Measurements from ENCODE around the gene MELTF. TPM values are rescaled to one million over a fixed set of nuclear protein-coding genes. Genes with fewer than 3 reads are reported as not detected.

MELTF gene
- total and polyA plus RNA-seq, 2 donors from 2014 or later, result 6.1 to 8.7 TPM

DNA sequence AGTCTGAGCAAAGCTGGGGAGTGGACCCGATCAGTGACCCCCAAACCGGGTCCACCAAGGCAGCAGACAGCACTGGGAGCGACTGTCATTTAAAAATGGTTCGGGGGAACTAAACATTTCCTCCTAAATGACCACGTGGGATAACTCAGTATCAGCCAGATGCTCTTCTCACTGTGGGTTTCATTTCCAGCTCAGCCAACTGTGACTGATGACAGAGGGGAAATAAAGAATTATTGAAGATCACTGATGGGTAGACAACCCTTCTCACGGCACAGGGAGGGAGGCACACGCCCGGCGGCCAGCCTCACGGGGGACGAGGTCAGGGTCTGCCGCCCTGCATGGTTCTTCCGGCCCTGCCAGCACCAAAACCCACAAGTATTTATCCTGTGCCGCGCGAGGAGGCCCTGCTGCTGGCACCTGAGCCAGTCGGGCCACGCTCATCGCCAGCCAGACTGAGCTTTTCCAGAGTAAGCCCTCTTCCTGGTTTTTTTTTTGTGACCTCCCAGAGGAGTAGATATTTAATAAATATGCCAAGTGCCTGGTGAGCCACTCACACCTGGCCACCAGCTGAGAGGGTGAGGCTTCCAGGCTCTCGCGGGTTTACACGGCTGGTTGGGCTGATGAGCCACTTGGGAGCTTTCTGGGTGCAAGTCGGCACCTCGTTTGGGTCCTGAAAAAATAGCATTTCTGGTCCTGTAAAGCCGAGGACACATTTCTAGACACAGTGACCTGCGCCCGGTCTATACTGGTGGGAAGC lies 6.2 kb downstream of the MELTF start:
- DNase-seq, result peak in 4 of 5 donors; percentile 50 to 81 (median 70)
- no peaks in the 10 kb centered on the region for H3K9me3 ChIP-seq (ENCODE audit: control insufficient read depth in 2 of 3, insufficient read depth in 1 of 3, low read length in 3 of 3)
- H3K4me1 ChIP-seq (ENCODE audit: control insufficient read depth in 2 of 3, insufficient read depth in 2 of 3, low read depth in 1 of 3, low read length in 3 of 3), result no peaks in the 10 kb centered on the region
- no peak overlapping the region for H3K27ac ChIP-seq (ENCODE audit: low read depth in 2 of 2, low read length in 2 of 2)
- TF ChIP-seq, protein P1, sequence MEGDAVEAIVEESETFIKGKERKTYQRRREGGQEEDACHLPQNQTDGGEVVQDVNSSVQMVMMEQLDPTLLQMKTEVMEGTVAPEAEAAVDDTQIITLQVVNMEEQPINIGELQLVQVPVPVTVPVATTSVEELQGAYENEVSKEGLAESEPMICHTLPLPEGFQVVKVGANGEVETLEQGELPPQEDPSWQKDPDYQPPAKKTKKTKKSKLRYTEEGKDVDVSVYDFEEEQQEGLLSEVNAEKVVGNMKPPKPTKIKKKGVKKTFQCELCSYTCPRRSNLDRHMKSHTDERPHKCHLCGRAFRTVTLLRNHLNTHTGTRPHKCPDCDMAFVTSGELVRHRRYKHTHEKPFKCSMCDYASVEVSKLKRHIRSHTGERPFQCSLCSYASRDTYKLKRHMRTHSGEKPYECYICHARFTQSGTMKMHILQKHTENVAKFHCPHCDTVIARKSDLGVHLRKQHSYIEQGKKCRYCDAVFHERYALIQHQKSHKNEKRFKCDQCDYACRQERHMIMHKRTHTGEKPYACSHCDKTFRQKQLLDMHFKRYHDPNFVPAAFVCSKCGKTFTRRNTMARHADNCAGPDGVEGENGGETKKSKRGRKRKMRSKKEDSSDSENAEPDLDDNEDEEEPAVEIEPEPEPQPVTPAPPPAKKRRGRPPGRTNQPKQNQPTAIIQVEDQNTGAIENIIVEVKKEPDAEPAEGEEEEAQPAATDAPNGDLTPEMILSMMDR (IDR thresholded peaks at IDR 0.05; ENCODE audit: borderline replicate concordance, extremely low read depth, insufficient read depth), result no peak
- no peak overlapping the region for H3K4me3 ChIP-seq (ENCODE audit: low read length in 3 of 3)
- no peaks in the 10 kb centered on the region for H3K36me3 ChIP-seq (ENCODE audit: control insufficient read depth in 2 of 3, insufficient read depth in 3 of 3, low read length in 3 of 3)
- no peaks in the 10 kb centered on the region for H3K27me3 ChIP-seq (ENCODE audit: control insufficient read depth, insufficient read depth, low read length)
- no peak for FAIRE-seq
- intact Hi-C loops (cut with DNase I), result no loop called here
- H3K9ac ChIP-seq (ENCODE audit: low read length in 3 of 3), result no peak overlapping the region

DNA sequence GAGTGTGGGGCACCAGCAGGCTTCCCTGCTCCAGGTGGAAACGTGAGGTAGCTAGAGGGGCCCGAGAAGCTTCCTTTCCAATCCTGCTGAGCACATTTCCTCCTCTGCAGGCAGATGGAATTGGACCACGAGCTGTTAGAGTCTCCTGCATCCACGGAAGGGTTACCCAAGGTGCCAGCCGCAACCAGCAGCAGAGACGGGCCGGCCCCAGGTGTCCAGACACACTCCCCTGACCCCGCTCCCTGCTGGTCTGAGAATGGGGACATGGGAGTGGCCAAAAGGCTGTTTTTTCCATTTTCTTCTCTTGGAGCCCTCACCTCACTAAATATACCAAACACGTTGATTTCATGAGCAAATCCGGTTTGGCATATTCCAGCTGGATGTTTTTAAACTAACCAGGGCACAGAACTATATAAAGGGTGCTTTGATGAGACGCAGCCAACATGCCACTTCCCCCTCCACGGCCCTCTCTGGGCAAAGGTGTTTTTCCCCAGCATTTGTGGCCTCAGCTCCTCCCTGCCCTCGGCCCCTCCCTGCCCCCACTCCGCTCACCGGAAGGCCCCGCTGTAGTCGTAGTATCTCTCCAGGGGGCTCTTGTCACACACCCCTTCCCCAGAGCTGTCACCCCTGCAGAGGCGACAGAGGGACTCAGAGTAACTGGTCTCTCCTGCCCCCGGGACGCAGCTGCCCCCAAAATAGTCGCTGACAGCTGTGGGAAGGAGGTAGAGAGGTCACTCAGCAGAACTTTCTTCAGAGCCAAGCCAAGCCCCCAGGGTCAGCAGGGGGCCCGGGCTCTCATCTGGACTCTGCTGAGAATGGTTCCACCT lies 7.0 kb downstream of the MELTF start:
- Histone ChIP-seq H3K36me3 (ENCODE audit: control insufficient read depth in 2 of 3, insufficient read depth in 3 of 3, low read length in 3 of 3) (no peaks in the 10 kb centered on the region), H3K9me3 (ENCODE audit: control insufficient read depth in 2 of 3, insufficient read depth in 1 of 3, low read length in 3 of 3) (no peaks in the 10 kb centered on the region), H3K4me1 (ENCODE audit: control insufficient read depth in 2 of 3, insufficient read depth in 2 of 3, low read depth in 1 of 3, low read length in 3 of 3) (no peaks in the 10 kb centered on the region), H3K9ac (ENCODE audit: low read length in 3 of 3) (no peak overlapping the region), H3K27me3 (ENCODE audit: control insufficient read depth, insufficient read depth, low read length) (no peaks in the 10 kb centered on the region), H3K4me3 (ENCODE audit: low read length in 3 of 3) (no peak overlapping the region), H3K27ac (ENCODE audit: low read depth in 2 of 2, low read length in 2 of 2) (no peak overlapping the region)
- intact Hi-C loops (cut with DNase I), result no loop called here
- FAIRE-seq (no peak), DNase-seq (peak in 1 of 5 donors; percentile 66)
- TF ChIP-seq, protein P1 (IDR thresholded peaks at IDR 0.05; ENCODE audit: borderline replicate concordance, extremely low read depth, insufficient read depth), result no peak

DNA sequence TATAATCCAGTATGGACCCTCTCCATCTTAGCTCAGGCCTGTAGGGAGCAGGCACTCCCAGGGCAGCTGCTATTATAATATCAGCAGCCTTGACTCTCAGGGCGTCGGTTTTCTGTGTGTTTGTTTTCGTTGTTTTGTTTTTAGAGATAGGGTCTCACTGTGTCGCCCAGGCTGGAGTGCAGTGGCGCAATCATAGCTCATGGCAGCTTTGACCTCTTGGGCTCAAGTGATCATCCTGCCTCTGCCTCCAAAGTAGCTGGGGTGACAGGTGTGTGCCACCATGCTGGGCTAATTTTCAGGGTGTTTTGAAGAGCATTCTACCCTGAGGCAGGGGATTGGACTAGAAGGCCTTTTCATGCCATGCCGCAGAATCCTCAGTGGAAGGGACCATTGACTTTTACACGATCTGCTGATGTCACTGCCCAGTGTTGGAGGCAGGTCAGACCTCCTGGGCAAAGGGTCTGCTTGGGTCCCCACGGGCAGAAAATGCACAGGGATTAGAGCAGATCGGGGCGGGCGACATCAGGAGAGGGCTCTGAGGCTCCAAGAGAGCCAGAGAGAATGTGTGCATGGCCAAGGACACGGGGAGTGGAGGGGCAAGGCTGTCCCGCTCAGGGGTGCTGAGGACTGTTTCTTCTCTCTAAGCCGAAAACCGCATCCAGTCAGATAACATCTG lies 7.8 kb downstream of the MELTF start:
- Histone ChIP-seq H3K27me3 (ENCODE audit: control insufficient read depth, insufficient read depth, low read length) (no peaks in the 10 kb centered on the region), H3K9me3 (ENCODE audit: control insufficient read depth in 2 of 3, insufficient read depth in 1 of 3, low read length in 3 of 3) (no peaks in the 10 kb centered on the region), H3K9ac (ENCODE audit: low read length in 3 of 3) (no peak overlapping the region), H3K27ac (ENCODE audit: low read depth in 2 of 2, low read length in 2 of 2) (no peak overlapping the region), H3K4me1 (ENCODE audit: control insufficient read depth in 2 of 3, insufficient read depth in 2 of 3, low read depth in 1 of 3, low read length in 3 of 3) (no peaks in the 10 kb centered on the region), H3K4me3 (ENCODE audit: low read length in 3 of 3) (no peak overlapping the region), H3K36me3 (ENCODE audit: control insufficient read depth in 2 of 3, insufficient read depth in 3 of 3, low read length in 3 of 3) (no peaks in the 10 kb centered on the region)
- TF ChIP-seq, protein P1 (IDR thresholded peaks at IDR 0.05; ENCODE audit: borderline replicate concordance, extremely low read depth, insufficient read depth), result no peak
- intact Hi-C loops (cut with DNase I), result no loop called here
- FAIRE-seq, result no peak
- peak in 1 of 5 donors; percentile 29 for DNase-seq

All from kidney (tissue), 14 donors.